HG02973 (cell line): ENCODE data around the gene GRAMD2A.

Source experiments
- ATAC-seq: cut with Tn5 transposase; IDR thresholded peaks from one replicate; pipeline ENCODE4 v1.9.1; 2021; ENCODE audit warnings: moderate library complexity; ENCODE audit not compliant: unreplicated experiment

GRAMD2A gene

DNA sequence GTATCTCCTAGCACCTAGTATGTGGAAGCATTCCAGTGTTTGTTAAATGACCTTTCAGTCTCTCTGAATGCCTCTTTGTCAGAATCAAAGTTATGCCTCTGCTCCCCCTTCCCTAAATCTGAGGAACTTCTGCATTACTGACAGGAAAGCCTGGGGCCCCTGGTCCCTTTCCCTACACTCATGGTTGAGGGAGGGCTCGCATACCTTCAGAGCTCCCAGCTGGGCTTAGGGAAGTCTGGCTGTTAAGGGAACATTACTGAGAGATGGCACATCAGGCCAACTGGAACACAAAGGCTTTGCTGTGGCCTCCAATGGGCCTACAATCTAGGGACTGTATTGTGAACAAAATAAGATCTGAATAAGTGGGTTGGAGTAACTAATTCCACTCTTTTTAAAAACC lies 23.1 kb upstream of the GRAMD2A start:
- no peak for ATAC-seq

DNA sequence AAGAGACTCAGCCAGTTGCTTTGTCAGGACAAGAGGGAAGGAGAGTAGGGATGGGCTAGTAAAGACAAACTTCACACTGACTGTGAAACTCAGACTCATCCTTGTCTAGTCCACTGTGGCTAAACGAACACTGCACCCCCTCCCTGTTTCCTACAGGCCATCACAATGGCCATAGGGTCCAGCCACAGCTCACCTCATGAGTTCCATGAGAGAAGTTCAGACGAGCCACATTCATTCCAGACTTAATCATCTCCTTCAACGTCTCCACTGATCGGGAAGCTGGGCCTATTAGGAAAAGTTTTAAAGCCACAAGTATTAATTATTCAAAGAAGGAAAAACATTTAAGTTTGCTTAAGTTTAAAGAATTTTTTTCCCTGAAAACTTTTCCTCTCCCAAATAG lies 19.6 kb upstream of the GRAMD2A start:
- ATAC-seq = no peak

DNA sequence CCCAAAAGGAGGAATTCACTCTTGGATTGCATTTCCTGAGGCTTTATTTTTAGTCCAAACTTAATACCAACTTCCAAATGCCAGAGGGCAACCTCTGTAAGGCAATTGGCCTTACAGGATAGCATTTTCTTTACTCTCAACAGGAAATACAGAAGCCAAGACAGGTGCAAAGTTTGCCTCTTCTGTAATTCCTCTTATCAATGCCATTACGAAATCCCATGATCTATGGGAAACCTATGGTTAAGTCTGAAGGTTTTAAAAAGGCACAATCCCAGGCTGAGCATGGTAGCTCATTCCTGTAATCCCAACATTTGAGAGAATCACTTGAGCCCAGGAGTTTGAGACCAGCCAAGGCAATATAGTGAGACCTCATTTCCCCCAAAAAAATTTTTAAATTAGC lies 18.5 kb upstream of the GRAMD2A start:
- ATAC-seq = no peak

DNA sequence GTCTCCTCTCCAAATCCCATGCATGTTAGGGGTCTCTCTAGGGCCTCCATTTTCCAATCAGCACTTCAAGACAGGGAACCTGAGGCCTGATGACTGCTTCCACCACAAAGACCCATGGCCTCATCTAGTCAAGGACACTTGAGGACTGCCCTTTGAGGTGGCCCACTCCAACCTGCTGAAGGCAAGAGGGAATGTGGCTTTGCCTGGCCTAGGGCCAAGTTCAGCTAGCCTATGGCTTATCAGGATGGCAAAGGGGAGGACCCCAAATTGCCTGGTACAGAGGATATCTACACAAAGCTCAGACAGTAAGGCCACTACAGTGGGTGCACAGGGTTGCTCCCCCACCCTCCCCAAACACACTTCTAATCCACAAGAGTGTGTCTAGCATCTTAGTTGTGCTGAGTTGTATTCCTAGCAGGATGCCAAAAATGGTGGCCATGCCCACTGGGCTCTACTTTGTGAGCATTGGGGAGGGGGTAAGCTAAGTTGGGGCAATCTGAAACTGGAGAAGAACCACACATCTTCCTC lies 10.0 kb upstream of the GRAMD2A start:
- no peak for ATAC-seq

DNA sequence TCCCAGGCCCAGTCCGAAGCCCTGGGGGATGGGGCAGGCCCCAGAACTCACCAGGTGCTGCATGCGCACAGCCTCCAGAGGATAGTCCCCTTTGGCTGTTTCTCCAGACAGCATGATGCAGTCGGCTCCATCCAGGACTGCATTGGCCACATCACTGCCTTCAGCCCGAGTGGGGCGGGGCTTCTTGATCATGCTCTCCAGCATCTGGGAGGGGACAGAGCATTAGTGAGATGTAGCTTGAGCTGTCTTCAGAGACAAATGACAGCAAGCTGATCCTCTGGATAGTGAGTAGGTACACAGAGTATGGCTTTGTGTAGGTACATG lies 9.1 kb upstream of the GRAMD2A start:
- no peak for ATAC-seq

DNA sequence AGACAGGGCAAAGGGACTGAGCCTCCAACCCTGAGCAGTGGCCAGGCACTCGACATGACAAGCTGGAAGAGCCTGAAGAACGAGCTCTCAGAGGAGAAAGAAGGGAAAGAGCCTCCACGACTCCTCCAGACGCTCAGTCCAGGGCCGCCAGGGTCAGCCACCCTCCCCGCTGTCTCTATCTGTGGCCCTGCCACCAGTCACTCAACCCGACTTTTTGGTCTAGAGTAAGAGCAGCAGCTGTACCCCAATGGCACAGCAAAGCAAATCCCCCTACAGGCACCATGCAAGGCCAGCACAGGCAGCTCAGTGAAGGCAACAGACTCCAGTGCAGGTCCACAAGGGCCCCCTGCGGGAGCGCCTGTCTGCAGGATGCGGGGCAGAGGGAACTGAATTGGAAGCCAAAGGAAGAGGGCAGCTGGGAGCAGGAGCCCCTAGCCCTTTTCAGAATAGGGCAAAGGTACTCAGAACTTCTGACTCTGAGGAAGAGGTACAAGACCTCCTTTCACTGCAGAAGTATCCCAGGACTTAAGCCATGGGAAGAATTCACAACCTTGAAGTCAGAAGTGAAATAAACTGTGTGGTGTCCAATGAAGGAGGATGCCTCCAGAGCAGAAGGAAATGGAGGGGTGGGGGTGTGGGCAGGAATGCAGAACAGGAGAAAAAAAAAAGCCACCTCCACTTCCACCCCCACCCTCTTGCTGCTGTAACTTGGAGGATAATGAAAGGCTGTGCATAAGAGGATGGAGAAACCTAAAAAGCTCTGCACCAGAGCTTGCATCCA lies 8.5 kb upstream of the GRAMD2A start:
- ATAC-seq = no peak

DNA sequence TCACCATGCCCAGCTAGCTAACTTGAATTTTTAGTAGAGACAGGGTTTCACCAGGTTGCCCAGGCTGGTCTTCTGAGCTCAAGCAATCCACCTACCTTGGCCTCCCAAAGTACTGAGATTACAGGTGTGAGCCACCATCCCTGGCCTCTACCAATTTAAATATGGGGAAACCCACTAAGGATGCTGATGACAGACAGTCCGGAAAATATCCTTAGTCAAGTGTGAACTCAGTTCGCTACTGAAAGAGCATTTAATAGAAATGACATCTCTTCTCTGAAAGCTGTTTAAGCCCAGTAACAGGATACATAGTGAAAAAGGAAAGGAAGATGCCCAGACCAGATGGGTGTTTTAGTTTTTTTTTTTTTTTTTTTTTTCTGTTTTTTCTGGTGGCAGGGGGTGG lies 7.7 kb upstream of the GRAMD2A start:
- no peak for ATAC-seq

DNA sequence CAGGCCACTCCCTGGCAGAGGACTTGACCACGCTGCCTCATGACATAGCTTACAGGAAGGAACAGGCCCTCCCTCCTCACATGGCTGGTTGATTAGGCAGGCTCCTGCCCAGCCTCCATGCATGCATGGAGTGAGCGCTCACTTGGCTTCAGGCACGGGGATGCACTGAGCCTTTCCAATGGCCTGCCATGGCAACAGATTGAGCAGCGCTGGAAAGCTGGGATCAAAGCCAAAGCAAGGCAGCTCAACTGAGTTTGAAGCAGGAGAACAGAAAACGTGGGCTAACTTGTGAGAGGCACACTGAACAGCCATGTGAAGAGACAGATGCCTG lies 5.9 kb upstream of the GRAMD2A start:
- no peak for ATAC-seq

DNA sequence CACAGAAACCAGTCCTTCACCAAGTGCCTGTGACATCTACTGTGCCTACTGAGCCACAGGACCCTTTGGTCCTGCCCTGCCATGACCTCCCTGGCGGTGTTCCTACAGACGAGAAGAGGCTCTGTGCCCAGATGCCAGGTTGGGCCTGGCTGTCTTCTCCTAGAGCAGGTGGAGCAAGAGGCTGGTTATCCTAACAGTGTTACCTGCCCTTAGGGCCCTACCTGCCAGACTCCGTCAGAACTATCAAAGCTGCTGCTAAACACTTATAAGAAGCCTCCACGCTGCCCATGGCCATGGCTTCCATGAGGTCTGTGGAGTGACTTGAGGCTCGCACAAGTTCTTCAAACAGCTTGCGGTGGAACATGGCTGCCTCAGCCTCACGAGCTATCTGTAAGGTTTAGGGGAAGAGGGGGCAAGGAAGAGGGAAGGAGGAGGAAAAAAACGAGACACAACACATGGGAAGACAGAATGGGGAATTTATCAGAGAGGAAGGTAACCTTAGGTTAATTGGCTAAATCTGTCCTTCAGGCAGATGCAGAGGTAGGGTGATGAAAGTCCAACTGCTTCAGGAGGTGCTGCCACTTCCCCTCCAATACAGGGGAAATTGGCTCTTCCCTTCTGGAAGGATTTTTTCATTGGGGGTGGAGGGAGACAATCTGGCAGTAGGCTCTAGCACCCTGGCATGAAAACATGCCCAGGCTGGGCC lies 5.4 kb upstream of the GRAMD2A start:
- no peak for ATAC-seq

DNA sequence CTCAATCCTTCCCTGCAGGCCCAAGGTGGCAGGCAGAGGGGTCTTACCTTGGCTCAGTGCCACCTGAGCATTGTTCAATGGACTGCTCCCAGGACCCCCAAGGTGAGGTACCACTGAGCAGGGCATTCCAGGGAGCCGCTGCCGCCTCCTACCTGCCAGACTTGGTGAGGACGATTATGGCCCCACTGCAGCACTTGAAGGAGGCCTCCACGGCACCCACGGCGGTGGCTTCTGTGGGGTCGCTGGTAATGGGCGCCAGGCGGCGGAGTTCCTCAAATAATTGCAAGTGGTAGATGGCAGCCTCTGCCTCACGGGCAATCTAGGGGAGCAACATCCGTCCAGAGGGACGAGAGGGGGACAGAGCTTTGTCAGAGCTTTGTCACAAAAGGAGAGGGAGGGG lies 4.7 kb upstream of the GRAMD2A start:
- no peak for ATAC-seq

DNA sequence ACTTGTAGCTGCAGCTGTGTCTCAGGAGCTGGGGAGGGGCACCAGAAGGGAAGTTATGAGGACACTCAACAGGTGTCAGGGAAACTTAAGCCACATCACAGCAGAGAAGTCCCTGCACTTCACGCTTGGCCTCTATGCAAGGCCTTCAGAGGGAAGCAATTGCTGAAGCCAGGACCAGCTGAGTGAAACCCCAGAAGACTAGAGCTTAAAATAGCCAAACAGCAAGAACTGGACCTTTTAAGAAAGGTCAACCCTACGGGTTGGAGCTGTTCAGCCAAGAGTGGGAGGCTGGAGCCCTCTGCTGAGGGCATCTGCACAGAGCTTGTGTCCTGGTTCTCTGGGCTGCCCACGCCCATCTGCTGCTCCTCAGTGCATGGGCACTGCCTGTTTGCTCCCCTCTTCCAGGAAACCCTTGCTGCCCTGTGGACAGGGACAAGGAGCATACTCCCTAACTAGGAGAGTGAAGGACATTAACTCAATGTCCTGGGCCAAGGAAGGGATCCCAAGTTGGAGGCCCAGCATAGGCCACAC lies 3.9 kb upstream of the GRAMD2A start:
- ATAC-seq = no peak

DNA sequence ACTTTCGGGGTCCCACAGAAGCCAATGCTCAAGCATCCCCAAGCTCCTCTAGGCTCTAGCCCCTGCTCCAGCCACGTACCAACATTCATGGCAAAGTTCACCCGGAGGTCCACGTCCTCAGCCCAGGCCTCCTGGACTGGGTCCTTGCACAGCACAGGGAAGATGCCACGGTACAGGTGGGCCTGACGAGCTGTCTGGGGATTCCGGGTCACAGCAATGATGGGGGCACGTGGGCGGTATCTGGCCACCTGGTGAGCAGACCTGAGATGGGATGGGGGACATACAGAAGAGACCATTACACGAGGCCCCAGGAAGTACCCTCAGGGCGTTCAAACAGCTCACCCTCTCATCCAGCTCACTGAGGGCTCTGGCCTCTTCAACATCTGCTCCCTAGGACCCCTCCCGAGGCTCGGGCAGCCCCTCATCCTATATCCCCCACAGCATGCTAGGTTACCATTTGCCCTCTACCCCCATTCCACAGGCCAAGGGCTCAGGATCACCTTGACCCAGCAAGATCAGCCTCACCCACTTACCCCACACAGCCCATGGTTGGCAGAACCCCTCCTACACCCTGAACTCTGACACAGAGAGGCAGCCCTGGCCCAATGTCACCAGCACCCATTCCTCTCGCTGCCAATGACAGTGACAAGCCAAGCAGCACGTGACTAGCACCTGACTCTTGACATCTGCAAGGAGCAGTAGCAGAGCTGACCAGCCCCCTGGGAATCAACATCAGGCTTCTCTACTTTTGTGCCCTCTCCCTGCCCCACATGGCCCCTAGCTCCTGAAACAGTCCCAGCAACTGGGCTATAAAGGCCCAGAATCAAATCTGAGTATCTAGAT lies 3.0 kb upstream of the GRAMD2A start:
- ATAC-seq = no peak

DNA sequence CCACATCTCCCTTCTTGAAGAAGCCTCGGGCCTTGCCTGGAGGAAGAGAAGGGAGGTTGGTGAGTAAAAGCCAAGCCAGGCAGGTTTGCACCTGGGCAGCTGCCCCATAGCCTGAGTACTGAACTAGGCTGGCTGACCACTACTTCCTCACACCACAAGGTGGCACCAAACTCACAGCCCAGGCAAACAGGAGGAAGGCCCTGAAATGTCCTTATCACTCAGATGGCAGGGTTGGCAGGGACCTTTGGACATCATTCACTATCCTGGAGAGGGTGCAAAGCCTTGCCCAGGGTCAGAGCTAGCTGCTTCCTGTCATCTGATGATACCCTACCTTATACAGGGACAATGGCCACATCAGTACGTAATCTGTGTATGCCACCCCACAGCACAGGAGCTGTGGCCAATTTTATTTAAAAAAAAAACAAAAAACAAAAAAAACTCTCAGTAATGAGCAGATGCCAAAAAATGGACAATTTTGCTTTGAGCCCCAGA lies 2.2 kb upstream of the GRAMD2A start:
- no peak for ATAC-seq

DNA sequence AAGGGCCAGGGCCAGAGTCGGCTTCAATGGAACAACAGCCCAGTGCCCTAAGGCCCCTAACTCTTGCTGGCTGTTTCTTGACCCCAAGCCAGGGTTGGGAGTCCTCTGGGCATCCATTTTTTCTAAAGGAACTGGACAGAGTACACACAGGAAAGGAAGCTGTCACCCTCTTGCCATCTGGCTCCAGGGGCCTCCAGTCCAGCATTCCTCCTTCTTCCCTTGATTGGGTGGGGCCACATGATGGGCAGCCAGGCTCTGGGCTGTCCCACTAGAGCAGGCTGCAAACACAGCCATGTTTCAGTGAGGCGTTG lies 1.6 kb upstream of the GRAMD2A start:
- no peak for ATAC-seq

DNA sequence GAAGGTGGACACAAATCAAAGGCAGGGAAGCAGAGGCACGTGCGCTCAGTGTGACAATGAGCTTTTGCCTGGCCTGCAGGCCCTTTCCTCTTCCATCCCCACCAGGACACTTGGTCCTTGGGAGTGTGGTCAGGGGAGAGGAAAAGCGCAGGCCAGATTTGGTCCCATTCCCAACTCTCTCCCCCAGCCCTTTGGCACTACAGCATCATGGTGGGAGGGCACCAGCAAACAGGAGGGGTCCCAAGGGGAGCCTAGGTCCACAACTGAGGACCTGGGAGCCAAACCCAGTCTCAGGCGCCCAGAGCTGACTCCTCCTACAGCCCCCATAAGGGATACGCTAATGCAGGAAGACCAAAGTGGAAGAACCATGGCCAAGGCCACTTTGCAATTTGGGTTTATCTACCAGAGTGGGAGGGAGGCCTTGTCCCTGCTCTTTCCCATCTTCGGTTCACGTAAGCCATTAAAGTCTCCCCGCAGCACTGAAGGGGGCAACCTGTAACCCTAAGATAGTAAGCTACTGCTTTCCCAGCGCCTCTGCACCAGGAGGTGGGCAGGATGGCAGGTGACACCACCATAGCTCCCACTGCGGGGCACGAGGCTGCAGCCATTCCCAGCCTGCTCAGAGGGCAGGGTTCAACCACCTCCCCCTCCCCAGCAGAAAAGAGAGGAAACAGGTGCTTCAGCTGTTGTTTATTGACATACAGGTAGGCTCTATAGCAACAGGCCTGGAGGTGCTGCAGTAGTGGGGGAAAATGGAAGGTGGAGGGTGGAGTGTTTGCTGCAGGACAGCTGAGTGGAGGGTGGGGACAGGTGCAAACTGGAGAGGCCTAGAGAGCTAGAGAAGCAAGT lies 993 bp upstream of the GRAMD2A start:
- no peak for ATAC-seq

DNA sequence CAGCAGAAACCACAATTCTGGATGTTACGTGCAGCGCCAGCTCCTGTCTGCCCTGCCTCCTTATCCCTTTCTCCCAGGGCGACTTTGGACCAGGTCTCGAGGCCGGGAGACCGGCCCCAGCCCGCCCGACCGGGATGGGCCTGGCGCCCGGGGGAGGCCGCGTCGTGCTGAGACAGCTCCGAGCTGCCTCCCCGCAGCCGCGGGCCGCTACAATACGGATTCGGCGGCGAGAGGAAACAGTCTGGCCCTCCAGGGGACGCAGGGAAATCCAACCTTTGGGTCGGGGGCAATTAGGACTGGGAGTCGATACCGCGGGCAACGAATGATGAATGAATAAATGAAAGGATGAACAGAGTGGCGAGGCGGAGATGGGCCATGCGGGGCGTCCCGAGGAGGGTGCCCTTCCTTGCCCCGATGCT lies 537 bp downstream of the GRAMD2A start:
- ATAC-seq = no peak

DNA sequence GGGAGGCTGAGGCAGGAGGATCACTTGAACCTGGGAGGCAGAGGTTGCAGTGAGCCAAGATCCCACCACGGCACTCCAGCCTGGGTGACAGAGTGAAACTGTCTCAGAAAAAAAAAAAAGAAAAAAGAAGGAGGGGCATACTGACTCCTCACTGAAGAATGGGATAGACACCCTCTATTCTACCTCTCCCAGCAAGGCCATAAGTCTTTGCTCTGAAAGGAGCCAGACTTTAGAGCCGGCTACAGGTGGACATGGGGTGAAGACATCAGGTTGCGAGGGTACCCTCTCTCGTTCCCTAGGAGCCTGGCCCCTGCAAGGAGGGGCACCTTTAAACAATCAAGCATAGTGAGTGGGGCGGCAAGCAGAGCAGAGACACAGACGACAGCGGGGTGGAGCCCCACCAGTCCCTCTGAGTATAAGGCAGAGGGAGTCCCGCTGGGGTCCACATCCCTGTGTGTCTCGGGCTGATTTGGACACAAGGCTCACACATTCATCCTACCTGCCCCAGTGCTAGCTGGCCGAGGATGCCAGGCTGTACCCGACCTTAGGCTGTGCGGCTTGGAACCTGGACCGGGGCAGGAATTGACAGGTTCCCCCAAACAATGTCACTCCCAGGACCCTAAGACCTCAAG lies 1.1 kb downstream of the GRAMD2A start:
- no peak for ATAC-seq

DNA sequence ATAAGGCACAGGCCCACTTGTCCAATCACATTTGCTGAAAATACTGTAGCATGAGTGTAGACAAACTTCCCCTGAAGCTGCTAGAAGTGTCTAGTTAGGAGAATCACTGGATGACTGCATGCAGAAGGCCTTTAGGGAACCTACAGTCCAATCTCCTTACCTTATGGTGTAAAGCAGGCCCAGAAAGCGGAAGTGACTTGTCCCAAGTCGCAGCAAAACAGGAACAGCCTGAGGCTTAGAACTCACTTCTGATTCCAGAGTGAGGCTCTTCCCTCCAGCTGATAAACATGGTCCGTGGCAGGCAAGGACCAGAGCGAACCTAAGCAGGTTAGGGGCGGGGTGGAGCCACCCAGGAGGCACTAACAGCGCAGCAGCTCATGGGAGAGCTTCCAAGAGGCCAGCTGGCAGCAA lies 2.5 kb downstream of the GRAMD2A start:
- no peak for ATAC-seq

DNA sequence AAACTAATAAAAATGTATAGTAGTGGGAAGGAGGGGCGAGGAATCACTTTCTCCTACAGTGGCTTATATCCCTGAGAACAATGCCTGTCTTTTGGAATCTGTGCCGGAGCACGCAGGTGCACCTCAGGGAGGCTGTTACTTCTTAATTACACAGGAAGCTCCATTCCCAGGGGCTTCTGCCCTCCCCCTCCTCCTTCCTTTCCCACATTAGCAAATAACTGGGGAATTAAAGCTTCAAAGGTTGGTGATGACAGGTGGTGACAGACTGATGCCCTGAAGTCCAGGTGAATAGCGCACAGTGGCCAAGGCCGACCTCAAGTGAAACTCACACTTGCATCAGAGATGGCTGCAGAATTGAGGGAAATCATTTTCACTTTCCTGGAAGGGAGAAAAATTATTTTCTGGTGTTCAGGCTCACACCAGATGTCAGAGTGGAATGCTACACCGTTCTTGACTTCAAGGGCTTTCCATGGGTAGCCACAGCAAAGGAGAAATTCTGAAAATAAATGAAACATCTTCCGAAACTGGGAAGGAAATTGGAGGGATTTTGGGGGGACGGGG lies 3.7 kb downstream of the GRAMD2A start:
- ATAC-seq = no peak

DNA sequence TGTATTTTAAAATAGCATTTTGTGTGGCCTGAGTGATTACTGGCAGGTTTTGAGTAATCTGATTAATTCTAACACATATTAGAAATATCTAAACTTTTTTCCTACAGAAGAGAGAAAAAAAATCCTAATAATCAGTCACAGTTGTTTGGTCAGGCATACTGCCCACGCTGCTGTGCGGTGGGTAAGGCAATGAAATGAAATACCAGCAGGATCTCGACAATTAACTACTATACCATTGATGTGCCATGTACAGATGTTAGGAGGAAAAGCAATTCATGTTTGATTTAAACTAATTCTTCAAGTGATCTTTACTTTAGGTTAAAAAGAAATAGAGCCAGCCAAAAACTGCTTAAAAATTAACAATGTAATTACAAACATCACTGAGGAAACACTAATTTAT lies 5.2 kb downstream of the GRAMD2A start:
- no peak for ATAC-seq
